Stimulated activated CD8-positive, alpha-beta memory T cell treated with anti-CD3 and anti-CD28 coated beads, Interleukin-12 subunit alpha, Interleukin-12 subunit beta, amount 100 ng/mL, for 24 hours (primary cell): ENCODE results near the gene FEZF1.

Source experiments
- DNase-seq: peaks from one replicate; pipeline ENCODE4 v3.0.0-alpha.2; 2020; ENCODE audit errors: extremely low read depth

Gene FEZF1

DNA sequence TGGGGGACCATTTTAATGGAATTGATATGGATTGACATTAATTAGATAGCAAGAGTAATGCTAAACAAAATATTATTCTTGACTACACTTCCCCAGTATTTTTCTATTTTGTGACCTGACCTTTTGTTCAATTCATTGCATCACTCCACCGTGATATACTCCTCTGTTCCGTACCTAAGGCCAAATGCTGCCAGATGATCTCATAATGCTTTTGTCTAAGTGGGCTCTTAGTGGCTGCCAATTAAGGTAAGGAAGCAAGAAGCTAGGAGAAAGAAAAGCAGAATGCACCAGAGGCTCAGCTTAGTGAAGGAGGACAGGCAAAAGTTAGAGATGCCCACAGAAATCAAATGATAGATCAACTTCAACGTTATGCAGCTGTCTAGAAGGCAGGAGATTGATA lies 36.4 kb downstream of the FEZF1 start:
- DNase-seq: no peak

DNA sequence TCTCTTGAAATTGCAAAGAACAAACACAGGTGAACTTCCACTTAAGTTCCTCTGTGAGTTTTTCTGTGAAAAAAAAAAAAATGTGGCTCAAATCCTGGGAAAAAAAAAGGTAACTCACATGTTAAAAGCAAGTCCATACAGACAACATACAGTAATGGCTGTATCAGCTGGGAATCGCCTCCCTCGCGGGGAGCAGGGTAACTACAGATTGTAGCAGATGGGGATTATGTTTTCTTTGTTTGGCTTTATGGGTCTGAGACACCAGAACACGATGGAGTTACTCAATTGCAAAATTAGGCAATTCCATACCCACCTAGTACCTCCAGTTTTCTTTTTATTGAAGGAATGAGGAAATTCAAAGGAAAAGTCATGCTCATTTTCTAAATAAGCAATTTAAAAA lies 42.3 kb downstream of the FEZF1 start:
- DNase-seq: no peak

DNA sequence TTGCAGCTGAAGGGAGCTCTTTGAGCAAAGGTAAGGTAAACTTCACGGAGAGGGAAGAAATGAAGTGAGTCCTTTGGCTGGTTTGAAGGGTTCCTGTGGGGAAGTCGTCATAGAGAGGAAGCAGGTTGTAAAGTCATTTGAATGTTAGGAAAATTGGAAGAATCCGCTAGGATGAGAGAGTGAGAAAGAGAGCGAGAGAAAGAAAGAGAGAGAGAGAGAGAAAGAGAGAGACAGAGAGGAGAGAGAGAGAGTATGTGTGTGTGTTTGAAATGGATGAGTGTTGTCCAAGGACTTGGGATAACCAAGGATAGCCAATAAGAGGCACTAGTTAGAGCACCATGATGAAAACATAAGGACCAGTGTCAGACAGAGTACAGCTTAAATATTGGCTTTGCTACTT lies 43.1 kb downstream of the FEZF1 start:
- no peak for DNase-seq

DNA sequence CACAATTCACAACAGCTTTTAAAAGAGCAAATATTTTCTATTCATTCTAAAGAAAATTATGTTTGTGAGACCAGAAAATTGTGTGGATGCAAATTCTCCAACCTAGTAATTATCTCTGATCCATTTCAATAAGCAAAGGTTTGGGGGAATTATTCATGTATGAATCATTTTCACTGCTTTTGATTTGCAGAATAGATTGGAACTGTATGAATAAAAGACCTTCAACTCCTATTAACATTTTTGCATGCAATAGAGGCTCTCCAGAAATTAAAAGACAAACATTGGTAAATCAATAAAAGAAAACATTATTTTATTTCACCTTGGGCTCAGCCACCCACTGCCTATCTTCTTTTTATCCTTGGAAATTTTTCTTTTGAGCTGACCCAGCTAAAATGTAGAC lies 43.5 kb downstream of the FEZF1 start:
- no peak for DNase-seq

DNA sequence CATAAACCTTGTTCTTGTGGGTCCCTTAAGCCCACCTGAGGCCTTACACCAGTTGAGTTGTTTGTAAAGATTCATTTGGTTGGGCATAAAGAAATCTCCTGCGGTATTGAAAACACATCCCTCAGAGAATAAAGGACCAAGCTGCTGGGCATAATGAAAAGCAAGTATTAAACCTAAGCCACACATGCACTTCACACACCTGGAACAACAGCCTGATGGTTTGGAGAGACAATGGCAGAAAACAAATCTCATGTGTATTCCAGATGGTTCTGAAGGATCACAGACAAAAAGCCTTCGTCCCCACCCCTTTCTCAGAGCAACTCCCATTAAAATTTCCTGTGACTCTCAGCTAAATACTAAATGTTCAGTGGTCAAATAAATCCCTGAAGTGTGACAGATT lies 44.2 kb downstream of the FEZF1 start:
- no peak for DNase-seq

DNA sequence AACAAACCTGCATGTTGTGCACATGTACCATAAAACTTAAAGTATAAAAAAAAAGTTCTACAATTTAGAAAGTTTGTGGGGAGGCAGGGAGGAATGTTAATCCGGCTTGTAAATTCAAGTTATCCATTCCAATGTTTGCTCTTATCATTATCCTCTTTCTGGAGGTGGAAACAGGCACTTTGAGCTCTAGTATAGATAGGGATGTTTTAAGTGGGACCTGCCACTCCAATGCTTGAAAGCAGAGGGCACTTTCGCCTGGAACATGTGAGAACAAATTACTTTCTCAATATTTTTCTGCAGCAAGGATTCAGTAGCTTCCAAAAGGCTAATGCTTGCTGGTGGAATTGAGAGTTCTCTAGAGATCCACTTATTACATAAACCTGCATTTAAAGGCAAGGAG lies 45.6 kb downstream of the FEZF1 start:
- DNase-seq: no peak

DNA sequence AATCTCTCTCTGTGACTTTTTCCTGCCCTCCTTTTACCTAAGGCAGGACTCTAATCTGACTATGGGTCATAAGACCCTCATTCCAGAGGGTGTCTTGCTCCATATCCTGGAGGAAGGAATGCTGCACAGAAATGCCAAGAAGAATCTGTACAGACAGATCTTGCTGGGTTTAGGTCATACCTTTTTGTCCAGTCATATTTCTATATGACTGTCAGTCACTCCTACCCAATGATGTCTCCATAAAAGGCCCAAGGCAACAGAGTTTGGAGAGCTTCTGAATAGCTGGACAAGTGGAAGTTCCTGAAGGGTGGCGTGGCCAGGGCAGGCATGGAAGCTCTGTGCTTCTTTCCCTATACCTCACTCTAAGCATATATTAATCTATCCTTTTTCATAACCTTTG lies 47.5 kb downstream of the FEZF1 start:
- DNase-seq: no peak

DNA sequence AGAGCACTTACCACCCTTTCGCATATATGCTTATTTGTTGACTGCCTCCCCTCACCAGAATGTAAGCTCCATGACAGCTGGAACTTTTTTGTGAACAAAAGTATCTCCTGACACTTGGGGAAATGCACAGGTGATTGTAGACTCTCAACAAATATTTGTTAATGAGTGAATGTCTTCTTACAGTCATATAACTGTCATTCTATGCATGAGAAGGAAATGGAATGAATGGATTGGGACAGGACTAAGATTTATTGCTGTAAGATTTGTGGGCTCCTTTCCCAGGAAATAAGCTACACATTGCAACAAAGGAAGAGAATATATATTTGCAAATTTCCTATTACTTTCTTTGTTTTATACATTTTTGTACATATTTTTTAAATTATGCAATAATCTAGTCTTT lies 48.5 kb downstream of the FEZF1 start:
- no peak for DNase-seq

DNA sequence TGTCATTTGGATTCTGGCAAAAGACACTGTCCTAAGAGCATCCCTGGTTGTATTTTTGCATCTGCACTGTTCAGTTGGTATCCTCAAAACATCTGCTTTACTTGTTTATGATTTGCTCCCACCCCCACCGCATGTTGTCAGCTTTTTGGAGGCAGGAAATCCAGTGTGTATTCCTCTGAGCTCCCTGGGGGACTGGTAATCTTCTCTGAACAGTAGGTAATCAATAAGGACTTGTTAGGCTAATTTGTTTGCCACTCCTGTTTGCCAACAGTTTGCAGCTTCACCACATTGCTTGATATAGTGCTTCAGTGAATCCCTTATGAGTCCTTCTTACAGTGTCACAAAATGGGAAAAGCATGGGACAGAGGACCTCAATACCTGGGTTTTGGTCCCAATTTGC lies 49.1 kb downstream of the FEZF1 start:
- DNase-seq: no peak
